ENCODE measurements around the gene ME3.
"Not testable (repeated sequence)": the region's sequence is repeated elsewhere in the genome, so short reads cannot be mapped to it uniquely, and the experiment has no call there.

The ME3 gene

GRCh38 chr11:86587264-86588193 lies 84.9 kb downstream of the ME3 start:
- DNase-seq (ENCODE audit: low read depth in 2 of 2): no peak

DNA sequence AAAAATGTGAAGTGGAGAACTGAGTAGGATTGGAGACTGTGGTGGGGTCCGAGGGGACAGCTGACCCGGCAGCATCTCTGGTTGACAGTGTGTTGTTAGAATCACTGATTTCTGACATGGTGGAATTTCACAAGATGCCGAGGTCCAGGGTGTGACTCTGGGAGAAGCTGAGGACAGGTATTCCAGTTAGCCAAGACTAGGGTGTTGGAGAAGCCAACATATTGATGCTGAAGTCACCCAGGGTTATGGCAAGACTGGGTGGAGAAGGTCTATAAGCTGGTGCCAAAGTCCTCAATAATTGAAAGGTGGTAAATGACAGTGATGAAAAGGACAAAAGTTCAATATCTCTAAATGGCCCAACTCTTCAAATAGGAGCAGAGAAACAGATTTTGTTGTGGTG lies 86.1 kb downstream of the ME3 start:
- no peak for DNase-seq (ENCODE audit: low read depth in 2 of 2)

DNA sequence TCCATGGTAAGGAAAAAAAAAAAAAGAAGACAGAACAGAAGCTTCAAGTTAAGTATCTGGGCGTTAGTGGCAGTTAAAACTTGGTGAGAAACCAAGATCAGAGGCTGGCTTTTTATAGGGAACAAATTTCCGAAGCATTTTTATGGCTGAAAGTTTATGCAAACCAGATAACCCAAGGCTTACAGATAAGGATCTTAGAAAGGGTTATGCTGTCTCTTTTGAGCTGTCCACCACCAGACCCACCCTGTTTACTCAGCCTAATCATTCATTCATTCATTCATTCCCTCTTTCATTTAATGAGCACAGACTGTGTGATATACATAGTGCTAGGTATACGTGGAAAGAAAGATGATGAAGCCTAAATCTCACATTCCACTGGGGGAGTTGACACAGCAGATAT lies 89.5 kb downstream of the ME3 start:
- DNase-seq (ENCODE audit: low read depth in 2 of 2): no peak

DNA sequence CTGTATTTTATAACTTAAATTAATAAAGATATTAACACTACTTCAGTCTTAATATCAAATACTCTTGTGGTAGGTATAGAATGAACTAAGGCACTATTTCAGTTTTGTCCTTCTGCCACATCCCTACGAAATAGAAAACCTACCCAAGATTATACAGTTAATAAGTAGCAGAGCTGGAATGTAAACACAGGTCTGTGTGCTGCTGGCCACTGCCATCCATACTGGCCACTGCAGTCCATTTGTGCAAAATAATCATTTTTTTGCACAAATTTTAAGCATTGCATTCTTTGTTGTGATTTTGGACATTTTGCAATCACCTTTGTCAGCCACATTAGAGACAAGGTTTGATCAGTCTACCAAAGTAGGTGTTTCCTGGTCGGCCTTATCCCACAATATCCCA lies 91.9 kb downstream of the ME3 start:
- DNase-seq (ENCODE audit: low read depth in 2 of 2): no peak

DNA sequence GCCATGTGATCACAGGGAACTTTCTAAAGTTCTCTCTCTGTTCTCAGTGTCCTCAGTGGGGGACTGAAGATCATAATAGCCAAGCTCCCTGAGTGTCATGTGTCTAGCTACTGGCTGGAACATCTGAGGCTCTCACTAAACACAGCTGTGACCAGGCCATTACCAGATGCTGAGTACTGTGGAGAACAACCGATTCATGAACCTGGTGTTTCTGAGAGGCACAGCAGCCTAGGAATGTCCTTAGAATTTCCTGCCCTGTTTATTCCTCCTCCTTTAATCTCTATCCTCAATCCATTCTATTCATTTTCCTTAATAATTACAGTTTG lies 93.0 kb downstream of the ME3 start:
- DNase-seq (ENCODE audit: low read depth in 2 of 2): no peak

DNA sequence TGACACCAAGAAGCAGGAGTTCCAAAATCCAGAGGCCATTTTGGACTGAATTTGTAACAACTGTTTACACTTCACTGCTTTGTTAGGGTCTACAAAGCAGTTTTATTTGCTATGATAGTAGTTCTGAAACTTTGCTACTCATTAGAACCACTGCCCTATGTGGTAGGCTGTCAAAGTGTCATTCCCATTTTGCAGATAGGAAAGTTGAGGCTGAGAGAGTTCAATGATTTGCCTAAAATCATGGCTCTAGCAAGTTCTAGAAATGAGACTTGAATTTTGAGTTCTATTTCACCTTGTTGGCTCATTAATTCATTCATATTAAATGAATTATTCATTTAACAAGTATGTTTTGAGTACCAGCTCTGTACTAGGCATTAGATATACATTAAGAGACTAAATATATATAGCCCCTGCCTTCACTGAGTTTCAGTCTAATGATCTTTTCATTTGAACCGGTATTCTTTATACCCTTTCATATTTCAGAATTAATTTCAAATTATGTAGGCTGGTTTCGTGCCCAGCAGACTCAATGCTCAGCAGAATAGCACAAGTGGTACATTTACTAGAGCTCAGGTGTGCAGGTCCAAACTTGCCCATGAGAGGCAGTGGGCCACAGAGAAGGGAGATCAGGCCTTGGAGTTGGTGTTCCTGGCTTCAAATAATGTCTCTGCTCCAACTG lies 93.5 kb downstream of the ME3 start:
- DNase-seq (ENCODE audit: low read depth in 2 of 2): no peak

DNA sequence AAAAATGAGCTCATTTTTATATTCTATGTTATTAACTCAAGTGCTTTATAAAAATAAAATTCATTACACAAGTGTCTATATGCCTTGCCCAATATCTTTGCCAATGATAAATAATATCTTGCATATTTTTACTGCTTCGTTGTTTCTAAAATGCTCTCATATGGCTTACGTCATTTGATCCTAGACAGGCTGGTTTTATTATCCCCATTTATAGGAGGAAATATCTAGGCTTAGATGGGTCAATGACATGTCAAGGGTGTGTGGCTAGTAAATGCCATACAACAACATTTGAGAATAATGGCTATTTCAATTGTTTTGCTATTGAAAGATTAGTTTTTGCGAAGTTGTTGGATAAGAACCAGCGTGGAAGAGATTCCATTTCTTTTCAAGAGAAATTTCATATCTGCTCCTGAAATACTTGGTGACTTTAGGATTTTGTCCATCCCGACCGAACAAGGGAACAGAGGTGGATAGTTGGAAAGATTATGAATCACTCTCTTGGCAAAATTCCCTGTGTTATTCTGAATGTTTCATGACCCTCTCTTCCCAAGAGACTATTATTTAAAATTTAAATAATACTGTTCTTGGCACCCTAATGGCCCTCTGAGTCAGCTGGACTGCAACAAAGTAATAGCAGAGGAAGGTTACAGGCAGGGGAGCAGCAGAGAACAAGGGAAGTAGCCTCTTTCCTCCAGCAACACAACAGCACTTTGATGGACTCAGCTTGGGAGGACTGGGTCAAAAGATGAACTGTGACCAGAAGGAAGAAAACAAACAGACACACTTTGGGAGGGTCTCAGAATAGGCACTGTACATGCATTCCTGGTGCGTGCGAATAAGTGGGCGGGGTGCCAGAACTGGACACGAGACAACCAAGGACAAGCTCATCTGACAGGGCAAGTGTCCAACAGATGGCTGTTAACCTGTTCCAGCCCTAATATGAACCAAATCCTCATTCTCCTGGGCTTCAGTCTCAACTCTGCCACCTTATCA lies 94.5 kb downstream of the ME3 start:
- DNase-seq (ENCODE audit: low read depth in 2 of 2): no peak

DNA sequence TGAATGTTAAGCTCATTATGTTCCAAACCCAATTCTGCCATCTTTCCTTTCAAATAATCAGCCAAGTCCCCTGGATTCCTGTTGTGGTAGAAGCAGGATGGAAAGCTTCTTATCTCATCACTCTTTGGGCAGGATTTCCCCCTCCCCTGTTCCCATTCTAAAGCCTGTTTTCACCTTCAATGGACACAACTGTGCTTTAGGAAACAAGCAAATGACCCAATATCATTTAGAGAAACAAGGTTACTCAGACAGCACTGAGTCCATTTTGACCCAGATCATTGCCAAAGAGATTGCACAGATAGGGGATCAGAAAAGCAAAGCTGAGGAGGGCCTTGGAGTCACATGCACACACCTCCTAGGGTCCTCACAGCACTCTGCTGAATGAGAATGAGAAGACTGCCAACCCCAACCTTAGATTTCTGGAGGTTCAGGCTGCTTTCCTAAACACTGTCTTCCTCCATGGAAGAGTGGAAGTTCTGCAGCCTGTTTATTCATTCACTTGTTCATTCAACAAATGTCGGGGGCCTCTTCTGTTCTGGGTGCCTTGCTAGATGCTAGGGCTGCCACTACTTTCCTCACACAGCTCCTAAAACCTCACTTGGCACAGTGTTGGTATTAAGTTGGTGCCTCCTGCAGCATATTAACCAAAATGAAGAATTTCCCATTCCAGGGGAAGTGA lies 95.3 kb downstream of the ME3 start:
- DNase-seq (ENCODE audit: low read depth in 2 of 2): no peak

GRCh38 chr11:86575927-86576326 lies 96.5 kb downstream of the ME3 start:
- DNase-seq (ENCODE audit: low read depth in 2 of 2): no peak

GRCh38 chr11:86575208-86575855 lies 97.1 kb downstream of the ME3 start:
- DNase-seq (ENCODE audit: low read depth in 2 of 2): no peak

DNA sequence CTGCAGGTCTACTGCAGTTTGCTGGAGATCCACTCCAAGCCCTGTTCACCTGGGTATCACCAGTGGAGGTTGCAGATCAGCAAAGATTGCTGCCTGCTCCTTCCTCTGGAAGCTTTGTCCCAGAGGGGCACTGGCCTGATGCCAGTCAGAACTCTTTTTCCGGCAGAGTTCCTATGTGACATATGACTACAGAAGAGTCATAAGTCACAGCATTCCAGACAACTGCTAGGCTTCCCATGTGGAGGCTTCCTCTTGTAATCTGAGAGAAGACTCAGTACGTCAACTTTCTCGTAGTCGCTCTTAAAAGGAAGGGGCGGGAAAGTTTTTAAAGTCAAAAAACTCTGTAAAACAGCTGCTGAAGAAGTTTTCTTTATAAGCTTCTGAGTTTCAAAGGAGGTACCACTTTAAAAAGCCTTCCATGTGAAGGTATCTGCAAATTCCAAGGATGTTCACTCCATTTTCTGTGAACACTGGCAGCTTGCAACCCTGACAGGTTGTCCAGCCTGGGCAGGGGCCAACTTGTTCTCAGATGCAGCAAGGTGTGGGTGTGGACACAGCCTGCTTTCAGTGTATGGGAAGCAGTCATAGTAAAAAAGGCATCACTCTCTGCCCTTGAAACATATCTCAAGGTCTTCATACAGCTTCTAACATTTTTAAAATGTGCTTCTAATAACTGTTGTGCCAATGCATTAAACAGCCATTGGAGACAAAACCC lies 97.8 kb downstream of the ME3 start:
- DNase-seq (ENCODE audit: low read depth in 2 of 2): no peak

- no peak for DNase-seq (ENCODE audit: low read depth in 2 of 2)
These were observed 101.0 kb downstream of the ME3 start for GRCh38 chr11:86571273-86571948.

DNA sequence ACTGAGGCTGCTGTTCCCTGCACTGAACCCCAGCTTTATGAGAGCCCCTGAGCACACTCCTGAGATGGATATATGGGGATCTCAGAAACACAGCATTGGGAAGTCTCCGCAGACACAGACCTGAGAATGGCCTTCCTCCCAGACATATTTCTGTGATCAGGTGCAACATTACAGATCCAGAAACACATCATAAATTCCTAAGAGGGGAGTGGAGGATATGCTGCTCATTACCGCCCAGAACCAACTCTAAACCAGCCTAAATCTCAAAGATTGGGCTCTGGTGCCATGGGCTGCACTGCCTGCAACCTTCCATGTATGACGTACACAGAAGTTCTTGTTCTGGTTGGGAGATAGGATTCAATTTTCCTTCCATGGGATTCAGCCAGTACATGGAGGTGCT lies 102.0 kb downstream of the ME3 start:
- no peak for DNase-seq (ENCODE audit: low read depth in 2 of 2)

DNA sequence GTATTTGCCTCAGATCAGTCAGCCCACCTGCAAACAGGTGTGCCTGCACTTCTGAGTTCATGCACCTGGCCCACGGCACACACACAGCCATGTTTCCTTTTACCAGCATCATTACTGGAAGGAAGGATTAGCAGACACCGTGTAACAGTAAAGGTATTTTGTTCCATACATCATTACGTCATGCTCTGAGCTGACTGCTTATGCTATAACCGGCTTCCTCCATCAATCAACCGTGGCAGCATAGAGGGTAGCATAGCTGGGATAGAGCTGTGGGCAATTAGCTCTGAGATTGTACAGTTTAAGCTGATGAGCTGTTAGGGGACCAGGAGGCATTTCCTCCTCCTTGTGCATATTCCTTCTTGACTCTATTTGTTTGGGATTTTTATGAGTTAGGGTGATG lies 102.4 kb downstream of the ME3 start:
- no peak for DNase-seq (ENCODE audit: low read depth in 2 of 2)

- no peak for DNase-seq (ENCODE audit: low read depth in 2 of 2)
These were observed 103.3 kb downstream of the ME3 start for GRCh38 chr11:86569109-86569508.

DNA sequence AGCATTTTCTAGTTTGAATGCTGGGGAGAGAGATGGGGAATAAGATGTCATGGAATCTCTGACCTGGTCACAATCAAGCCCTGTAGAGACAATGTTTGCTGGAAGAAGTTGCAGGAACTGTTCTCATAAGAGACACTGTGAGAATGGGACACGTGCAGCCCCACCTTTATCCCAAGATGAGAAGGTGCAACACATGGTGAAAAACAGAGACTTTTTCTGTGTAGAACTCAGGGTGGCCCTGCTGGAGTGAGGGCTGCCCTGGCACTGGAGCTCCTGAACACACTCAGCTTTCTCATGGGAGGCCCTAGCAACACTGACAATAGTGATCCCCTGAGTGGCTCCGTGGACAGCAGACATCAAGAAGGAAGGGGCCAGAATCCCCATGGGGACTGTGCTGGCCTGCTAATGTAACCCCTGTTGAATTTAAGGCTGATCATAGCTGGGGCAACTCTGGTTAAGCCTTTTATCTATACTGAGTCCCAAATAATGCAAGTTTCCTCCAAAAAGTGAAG lies 106.6 kb downstream of the ME3 start:
- DNase-seq (ENCODE audit: low read depth in 2 of 2): no peak

- no peak for DNase-seq (ENCODE audit: low read depth in 2 of 2)
These were observed 107.0 kb downstream of the ME3 start for GRCh38 chr11:86565388-86565787.

GRCh38 chr11:86562842-86563241 lies 109.6 kb downstream of the ME3 start:
- not testable (repeated sequence) for DNase-seq (ENCODE audit: low read depth in 2 of 2)

DNA sequence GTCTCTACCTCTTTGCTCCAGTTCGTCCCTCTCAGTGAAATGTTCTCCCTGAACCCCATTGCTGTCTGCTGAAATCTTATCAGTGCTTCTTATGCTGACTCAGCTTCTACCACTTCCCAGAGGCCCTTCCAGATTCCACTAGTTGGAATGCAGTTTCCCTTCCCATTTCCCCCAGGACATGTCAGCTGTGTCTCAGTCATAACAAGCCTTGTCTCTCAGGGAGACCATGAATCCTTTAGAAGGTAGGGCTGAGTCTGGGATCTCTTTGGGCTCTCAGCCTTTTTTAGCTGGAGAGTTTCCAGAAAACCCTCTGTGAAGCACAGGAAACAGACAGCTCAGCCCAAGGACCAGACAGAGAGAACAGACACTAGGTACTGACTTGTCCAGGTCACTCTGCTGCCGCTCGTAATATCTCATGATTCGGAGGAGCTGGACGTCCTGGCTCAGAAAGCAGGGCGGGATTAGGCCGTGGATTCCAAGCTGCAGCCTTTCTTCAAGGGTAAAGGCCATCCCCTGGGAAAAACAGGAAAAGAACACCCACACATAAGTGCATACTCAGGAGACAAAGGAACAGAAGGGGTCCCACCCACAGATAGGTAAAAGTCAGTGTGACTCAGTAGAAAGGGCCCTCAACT lies 113.0 kb downstream of the ME3 start:
- no peak for DNase-seq (ENCODE audit: low read depth in 2 of 2)

All from activated CD8-positive, alpha-beta memory T cell treated with anti-CD3 and anti-CD28 coated beads for 4 hours (primary cell).